K562 (cell line): ENCODE results near the gene ARMH3. TPM values are rescaled to one million over a fixed set of nuclear protein-coding genes. Genes with fewer than 3 reads are reported as not detected.

ENCODE experiments used
- ATF1 ChIP-seq, 2 experiments: fragments of 450-650 bp in 1 of 2; IDR thresholded peaks; 2 replicates each; pipeline ENCODE4 v1.6.1; 2016; ENCODE audit warnings: missing compliant biosample characterization in 1 of 2, missing genetic modification characterization in 1 of 2
- CEBPG ChIP-seq, 3 experiments: fragments of 200-800 bp in 1 of 3; sonication (Bioruptor generic) in 1 of 3; sonication (generic) in 1 of 3; formaldehyde crosslinking in 1 of 3; IDR thresholded peaks in 2 of 3; conservative IDR thresholded peaks in 1 of 3; 2 replicates each; pipeline versions ENCODE4 v1.6.1 to v1.8.0; 2016 to 2022; ENCODE audit warnings: missing compliant biosample characterization in 2 of 3, missing genetic modification characterization in 2 of 3, mild to moderate bottlenecking in 1 of 3, missing genetic modification reagents in 1 of 3
- CREB3L1 ChIP-seq: fragments of 450-650 bp; IDR thresholded peaks from 2 replicates; pipeline ENCODE4 v1.6.1; 2014; ENCODE audit warnings: low read depth, mild to moderate bottlenecking, moderate library complexity, borderline replicate concordance
- EWSR1 ChIP-seq: fragments of 450-650 bp; IDR thresholded peaks from 2 replicates; pipeline ENCODE4 v1.6.1; 2018; ENCODE audit warnings: borderline replicate concordance, mild to moderate bottlenecking, low read depth, moderate library complexity; ENCODE audit not compliant: partially characterized antibody
- FOXP1 ChIP-seq: sonication (generic); formaldehyde crosslinking; IDR thresholded peaks from 2 replicates; pipeline ENCODE4 v1.8.0; 2022; ENCODE audit warnings: mild to moderate bottlenecking, missing genetic modification reagents
- HSF4 ChIP-seq: fragments of 250-450 bp; sonication (Bioruptor Pico); IDR thresholded peaks from 2 replicates; pipeline ENCODE4 v2.1.2; 2022; ENCODE audit warnings: mild to moderate bottlenecking, moderate library complexity, borderline replicate concordance
- NCOA4 ChIP-seq: fragments of 450-650 bp; IDR thresholded peaks from 2 replicates; pipeline ENCODE4 v1.6.1; 2018; ENCODE audit warnings: mild to moderate bottlenecking; ENCODE audit not compliant: partially characterized antibody
- NEUROD1 ChIP-seq: fragments of 150-350 bp; IDR thresholded peaks from 2 replicates; pipeline ENCODE4 v1.6.1; 2014; ENCODE audit warnings: borderline replicate concordance, low read length, low read depth; ENCODE audit not compliant: partially characterized antibody
- RBFOX2 ChIP-seq: fragments of 200-400 bp; formaldehyde crosslinking; IDR thresholded peaks from 2 replicates; pipeline ENCODE4 v1.6.1; 2017; ENCODE audit warnings: low read depth, mild to moderate bottlenecking, low read length, moderate library complexity
- RCOR1 ChIP-seq, 2 experiments: IDR thresholded peaks; 2 replicates each; pipeline ENCODE4 v1.6.1; 2012; ENCODE audit warnings: low read depth in 2 of 2, low read length in 2 of 2, borderline replicate concordance in 1 of 2, improper control_type of control experiment in 1 of 2
- SREBF1 ChIP-seq: fragments of 150-350 bp; IDR thresholded peaks from 2 replicates; pipeline ENCODE4 v1.6.1; 2014; ENCODE audit warnings: antibody characterized with exemption, low read depth, low read length, borderline replicate concordance
- TBP ChIP-seq: optimal IDR thresholded peaks from 2 replicates; pipeline ENCODE3; 2011; ENCODE audit warnings: low read depth, low read length, improper control_type of control experiment
- ZFX ChIP-seq: sonication (generic); formaldehyde crosslinking; IDR thresholded peaks from 2 replicates; pipeline ENCODE4 v1.8.0; 2022; ENCODE audit warnings: mild to moderate bottlenecking, missing genetic modification reagents, moderate library complexity
- ZNF282 ChIP-seq: sonication (generic); formaldehyde crosslinking; IDR thresholded peaks from 2 replicates; pipeline ENCODE4 v1.8.1; 2023; ENCODE audit warnings: missing genetic modification reagents
- polyA plus RNA-seq, 8 experiments: library from polyadenylated mRNA; depleted of rRNA in 4 of 8; stranded (reverse) in 5 of 8; unstranded in 3 of 8; fragments of >200 nt; fragmentation: Nextera tagmentation in 2 of 8; fragmentation: Illumina TruSeq in 1 of 8; extraction: Ambion mirVana in 2 of 8; extraction: Trizol in 1 of 8; gene quantifications; 2 replicates each; pipeline versions ENCODE4 v1.2.1 to v1.2.3, GENCODE V29; 2011 to 2014; ENCODE audit warnings: inconsistent platforms in 1 of 8, missing spikeins in 1 of 8
- total RNA-seq, 7 experiments: library from RNA; depleted of rRNA in 6 of 7; stranded (reverse); fragments of >200 nt in 6 of 7; fragmentation: Illumina TruSeq in 2 of 7; extraction: Trizol in 2 of 7; gene quantifications; 2 replicates each; pipeline versions ENCODE4 v1.2.1 to v1.2.3, GENCODE V29; 2011 to 2021; ENCODE audit warnings: low replicate concordance in 1 of 7
- TF ChIP-seq, protein P1 (sequence below), 2 experiments: fragments of 450-650 bp; formaldehyde crosslinking in 1 of 2; IDR thresholded peaks; 2 replicates each; pipeline versions ENCODE4 v1.4.0 to v1.6.1; 2014 to 2020; ENCODE audit warnings: mild to moderate bottlenecking in 2 of 2, borderline replicate concordance in 1 of 2, low read depth in 1 of 2

ARMH3 gene
- total and polyA plus RNA-seq, 9 of the 15 experiments (the other 6 are each of a cell fraction or from before 2014, with no cell fraction given): 0.29 to 0.73 TPM; not detected in 7

DNA sequence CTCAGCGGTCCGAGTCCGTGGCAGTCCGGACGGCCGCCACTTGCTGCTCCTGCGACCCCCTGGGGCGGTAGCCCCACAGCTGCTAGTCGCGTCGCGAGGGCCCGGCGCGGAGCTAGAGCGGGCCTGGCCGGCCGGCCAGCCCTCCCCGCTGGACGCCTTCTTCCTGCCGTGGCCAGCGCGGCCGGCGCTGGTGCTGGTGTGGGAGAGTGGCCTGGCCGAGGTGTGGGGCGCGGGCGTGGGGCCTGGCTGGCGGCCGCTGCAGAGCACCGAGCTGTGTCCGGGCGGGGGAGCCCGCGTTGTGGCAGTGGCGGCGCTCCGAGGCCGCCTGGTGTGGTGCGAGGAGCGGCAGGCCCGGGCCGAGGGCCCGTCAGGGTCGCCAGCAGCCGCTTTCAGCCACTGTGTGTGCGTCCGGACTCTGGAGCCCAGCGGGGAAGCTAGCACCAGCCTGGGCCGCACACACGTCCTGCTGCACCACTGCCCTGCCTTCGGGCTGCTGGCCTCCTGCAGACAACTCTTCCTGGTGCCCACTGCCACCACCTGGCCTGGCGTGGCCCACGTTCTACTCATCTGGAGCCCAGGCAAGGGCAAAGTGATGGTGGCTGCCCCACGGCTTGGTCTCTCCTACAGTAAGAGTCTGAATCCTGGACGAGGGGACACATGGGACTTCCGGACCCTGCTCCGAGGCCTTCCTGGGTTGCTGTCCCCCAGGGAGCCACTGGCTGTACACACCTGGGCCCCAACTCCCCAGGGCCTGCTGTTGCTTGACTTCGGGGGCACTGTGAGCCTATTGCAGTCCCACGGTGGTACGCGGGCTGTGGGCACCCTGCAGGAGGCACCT lies 9.8 kb upstream of the ARMH3 start (continued):
- TF ChIP-seq, protein P1, sequence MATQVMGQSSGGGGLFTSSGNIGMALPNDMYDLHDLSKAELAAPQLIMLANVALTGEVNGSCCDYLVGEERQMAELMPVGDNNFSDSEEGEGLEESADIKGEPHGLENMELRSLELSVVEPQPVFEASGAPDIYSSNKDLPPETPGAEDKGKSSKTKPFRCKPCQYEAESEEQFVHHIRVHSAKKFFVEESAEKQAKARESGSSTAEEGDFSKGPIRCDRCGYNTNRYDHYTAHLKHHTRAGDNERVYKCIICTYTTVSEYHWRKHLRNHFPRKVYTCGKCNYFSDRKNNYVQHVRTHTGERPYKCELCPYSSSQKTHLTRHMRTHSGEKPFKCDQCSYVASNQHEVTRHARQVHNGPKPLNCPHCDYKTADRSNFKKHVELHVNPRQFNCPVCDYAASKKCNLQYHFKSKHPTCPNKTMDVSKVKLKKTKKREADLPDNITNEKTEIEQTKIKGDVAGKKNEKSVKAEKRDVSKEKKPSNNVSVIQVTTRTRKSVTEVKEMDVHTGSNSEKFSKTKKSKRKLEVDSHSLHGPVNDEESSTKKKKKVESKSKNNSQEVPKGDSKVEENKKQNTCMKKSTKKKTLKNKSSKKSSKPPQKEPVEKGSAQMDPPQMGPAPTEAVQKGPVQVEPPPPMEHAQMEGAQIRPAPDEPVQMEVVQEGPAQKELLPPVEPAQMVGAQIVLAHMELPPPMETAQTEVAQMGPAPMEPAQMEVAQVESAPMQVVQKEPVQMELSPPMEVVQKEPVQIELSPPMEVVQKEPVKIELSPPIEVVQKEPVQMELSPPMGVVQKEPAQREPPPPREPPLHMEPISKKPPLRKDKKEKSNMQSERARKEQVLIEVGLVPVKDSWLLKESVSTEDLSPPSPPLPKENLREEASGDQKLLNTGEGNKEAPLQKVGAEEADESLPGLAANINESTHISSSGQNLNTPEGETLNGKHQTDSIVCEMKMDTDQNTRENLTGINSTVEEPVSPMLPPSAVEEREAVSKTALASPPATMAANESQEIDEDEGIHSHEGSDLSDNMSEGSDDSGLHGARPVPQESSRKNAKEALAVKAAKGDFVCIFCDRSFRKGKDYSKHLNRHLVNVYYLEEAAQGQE (IDR thresholded peaks at IDR 0.05; ENCODE audit: borderline replicate concordance): no peak
- TF ChIP-seq, protein P1 (CRISPR knock-in tag; IDR thresholded peaks at IDR 0.05; ENCODE audit: low read depth): no peak
- TF ChIP-seq SREBF1 (no peak), FOXP1 (peak; percentile 76; the same call in 1 of the 2 replicates), HSF4 (no peak), RCOR1 (IDR thresholded peaks at IDR 0.05; ENCODE audit: borderline replicate concordance in 1 of 2, low read depth in 2 of 2, low read length in 2 of 2) (no peak), ZFX (CRISPR knock-in tag) (peak; percentile 74), CREB3L1 (0 out of 2 replicates have a peak, but pooled peaks have one; percentile 2), TBP (no peak), EWSR1 (no peak), ZNF282 (CRISPR knock-in tag) (peak; percentile 24; the same call in 1 of the 2 replicates), NEUROD1 (no peak), ATF1 (CRISPR knock-in tag; IDR thresholded peaks at IDR 0.05) (no peak), ATF1 (tag; IDR thresholded peaks at IDR 0.05) (peak; percentile 69), NCOA4 (no peak), RBFOX2 (peak; percentile 72), CEBPG (CRISPR knock-in tag; IDR thresholded peaks at IDR 0.05) (no peak), CEBPG (tag; conservative IDR thresholded peaks at IDR 0.05 in 1 of 2, IDR thresholded peaks at IDR 0.05 in 1 of 2) (no peak)
- TF ChIP-seq, all 486 proteins: peak for 19
